Sciatic nerve (tissue), 2 donors: ENCODE results near the gene SPON2. TPM values are rescaled to one million over a fixed set of nuclear protein-coding genes. Genes with fewer than 3 reads are reported as not detected.

ENCODE experiments used
- ATAC-seq: fragments of 200-7000 bp; cut with Tn5 transposase; one replicate; pipeline ENCODE4 v1.9.1; 2020; ENCODE audit warnings: mild to moderate bottlenecking, moderate library complexity
- DNase-seq: peaks from one replicate; pipeline ENCODE4 v3.0.0-alpha.2; 2020; ENCODE audit warnings: low spot score
- intact Hi-C: fragments of 100-400 bp; cut with DNase I; formaldehyde crosslinking; loops from one replicate; pipeline ENCODE4 v1.14.2; 2022
- total RNA-seq: library from RNA; stranded (reverse); fragmentation: NEBNext Ultra II Directional; extraction: Animal tissue kit (Norgen Biotek cat#: 25700); gene quantifications from one replicate; pipeline ENCODE4 v1.2.1, GENCODE V29; 2021
- donor health status: DM: no; HTN: no; CAD: no.
- donor health status: DM: no; HTN: no; CAD: no.

Gene SPON2
- total RNA-seq, result 35.6 TPM

GRCh38 chr4:1172228-1172851, at the start of gene SPON2:
Gene SPON2, minus strand, starts transcription at chr4:1172583.
- no peak for DNase-seq
- intact Hi-C loops, result loop anchor here (10.0 kb wide), 1 partner anchor 52 kb away; no protein-coding TSS in a partner anchor
- ATAC-seq, result peak; percentile 67

- ATAC-seq (no peak), DNase-seq (no peak)
- intact Hi-C loops, result loop anchor here (10.0 kb wide), 1 partner anchor 47 kb away; the partner anchor contains the start of gene SPON2
Measured at GRCh38 chr4:1221155-1221870, 48.9 kb upstream of the SPON2 start.

GRCh38 chr4:1220566-1220965, 48.2 kb upstream of the SPON2 start:
- ATAC-seq (no peak), DNase-seq (no peak)
- intact Hi-C loops, result loop anchor here (10.0 kb wide), 1 partner anchor 46 kb away; the partner anchor contains the start of gene SPON2

GRCh38 chr4:1219566-1219950, 47.2 kb upstream of the SPON2 start:
- no peak for DNase-seq
- intact Hi-C loops, result no loop called here
- no peak for ATAC-seq

- intact Hi-C loops, result no loop called here
- ATAC-seq (no peak), DNase-seq (no peak)
Measured at GRCh38 chr4:1218634-1219565, 46.5 kb upstream of the SPON2 start.

- intact Hi-C loops, result no loop called here
- ATAC-seq, result no peak
- no peak for DNase-seq
Measured at GRCh38 chr4:1217366-1217765, 45.0 kb upstream of the SPON2 start.

- ATAC-seq, result no peak
- intact Hi-C loops, result no loop called here
- DNase-seq, result no peak
Measured at GRCh38 chr4:1216869-1217294, 44.5 kb upstream of the SPON2 start.

- ATAC-seq (no peak), DNase-seq (no peak)
- intact Hi-C loops, result no loop called here
Measured at GRCh38 chr4:1216076-1216614, 43.8 kb upstream of the SPON2 start.

- DNase-seq (no peak), ATAC-seq (peak; percentile 91)
- intact Hi-C loops, result no loop called here
Measured at GRCh38 chr4:1215141-1216075, 43.0 kb upstream of the SPON2 start.

- intact Hi-C loops, result no loop called here
- ATAC-seq, result no peak
- DNase-seq, result no peak
Measured at GRCh38 chr4:1214101-1215095, 42.0 kb upstream of the SPON2 start.

GRCh38 chr4:1213336-1213995, 41.1 kb upstream of the SPON2 start:
- DNase-seq, result no peak
- no peak for ATAC-seq

GRCh38 chr4:1212546-1213335, 40.4 kb upstream of the SPON2 start:
- DNase-seq (no peak), ATAC-seq (no peak)
- intact Hi-C loops, result no loop called here

More at GRCh38 chr4:1213336-1213995, 41.1 kb upstream of the SPON2 start:
- intact Hi-C loops, result no loop called here

- DNase-seq (no peak), ATAC-seq (no peak)
- intact Hi-C loops, result no loop called here
Measured at GRCh38 chr4:1211891-1212545, 39.6 kb upstream of the SPON2 start.

- ATAC-seq, result no peak
- DNase-seq, result peak; percentile 51
- intact Hi-C loops, result no loop called here
Measured at GRCh38 chr4:1211371-1211770, 39.0 kb upstream of the SPON2 start.

GRCh38 chr4:1210971-1211370, 38.6 kb upstream of the SPON2 start:
- peak; percentile 54 for DNase-seq
- intact Hi-C loops, result no loop called here

More at GRCh38 chr4:1210971-1211370, 38.6 kb upstream of the SPON2 start:
- ATAC-seq, result no peak
